ENCODE measurements around the gene ST8SIA6.

Gene ST8SIA6

GRCh38 chr10:17473228-17473950 lies 19.0 kb upstream of the ST8SIA6 start:
- TF ChIP-seq CTCF (conservative IDR thresholded peaks at IDR 0.05; ENCODE audit: low read length) = no peak
- no peak overlapping the region for H3K4me3 ChIP-seq (ENCODE audit: low read length)
- DNase-seq (ENCODE audit: low read depth) = no peak

GRCh38 chr10:17472481-17473227 lies 18.3 kb upstream of the ST8SIA6 start:
- TF ChIP-seq CTCF (conservative IDR thresholded peaks at IDR 0.05; ENCODE audit: low read length) = no peak
- no peak overlapping the region for H3K4me3 ChIP-seq (ENCODE audit: low read length)
- DNase-seq (ENCODE audit: low read depth) = no peak

GRCh38 chr10:17470246-17470645 lies 15.9 kb upstream of the ST8SIA6 start:
- H3K4me3 ChIP-seq (ENCODE audit: low read length) = no peak overlapping the region
- DNase-seq (ENCODE audit: low read depth) = no peak
- TF ChIP-seq CTCF (conservative IDR thresholded peaks at IDR 0.05; ENCODE audit: low read length) = no peak

GRCh38 chr10:17465328-17466125 lies 11.1 kb upstream of the ST8SIA6 start:
- DNase-seq (ENCODE audit: low read depth) = no peak
- no peak for TF ChIP-seq CTCF (conservative IDR thresholded peaks at IDR 0.05; ENCODE audit: low read length)
- H3K4me3 ChIP-seq (ENCODE audit: low read length) = no peak overlapping the region

GRCh38 chr10:17464545-17464944 lies 10.2 kb upstream of the ST8SIA6 start:
- no peak for TF ChIP-seq CTCF (conservative IDR thresholded peaks at IDR 0.05; ENCODE audit: low read length)
- DNase-seq (ENCODE audit: low read depth) = no peak
- H3K4me3 ChIP-seq (ENCODE audit: low read length) = no peak overlapping the region

- TF ChIP-seq CTCF (conservative IDR thresholded peaks at IDR 0.05; ENCODE audit: low read length) = no peak
- no peak for DNase-seq (ENCODE audit: low read depth)
Measured at GRCh38 chr10:17460756-17461155, 6.4 kb upstream of the ST8SIA6 start.

More at GRCh38 chr10:17460756-17461155, 6.4 kb upstream of the ST8SIA6 start:
- H3K4me3 ChIP-seq (ENCODE audit: low read length) = no peak overlapping the region
